ENCODE measurements around the gene MAB21L4.

MAB21L4 gene

GRCh38 chr2:240888130-240888889 lies 7.6 kb downstream of the MAB21L4 start:
- no peaks in the 10 kb centered on the region for H3K36me3 ChIP-seq (ENCODE audit: control insufficient read depth, insufficient read depth, low read length)
- H3K4me2 ChIP-seq (ENCODE audit: low read length), result no peak overlapping the region
- H3K27ac ChIP-seq, result no peak overlapping the region
- H3K9me3 ChIP-seq (ENCODE audit: control insufficient read depth, low read length), result no peaks in the 10 kb centered on the region
- H3K9ac ChIP-seq, result no peak overlapping the region
- H3K27me3 ChIP-seq (ENCODE audit: control insufficient read depth, insufficient read depth, low read length), result no peaks in the 10 kb centered on the region
- no peak overlapping the region for H3K4me3 ChIP-seq (ENCODE audit: low read depth, low read length)
- no peaks in the 10 kb centered on the region for H3K79me2 ChIP-seq
- no peak for TF ChIP-seq CTCF (IDR thresholded peaks at IDR 0.05)
- H3K4me1 ChIP-seq, result no peaks in the 10 kb centered on the region
- H2AFZ ChIP-seq, result no peak overlapping the region

GRCh38 chr2:240887631-240888030 lies 8.3 kb downstream of the MAB21L4 start:
- no peaks in the 10 kb centered on the region for H3K27me3 ChIP-seq (ENCODE audit: control insufficient read depth, insufficient read depth, low read length)
- no peak for TF ChIP-seq CTCF (IDR thresholded peaks at IDR 0.05)

GRCh38 chr2:240886678-240887609 lies 9.0 kb downstream of the MAB21L4 start:
- Histone ChIP-seq H3K27ac (no peak overlapping the region), H3K79me2 (no peaks in the 10 kb centered on the region), H3K27me3 (ENCODE audit: control insufficient read depth, insufficient read depth, low read length) (no peaks in the 10 kb centered on the region), H3K4me1 (no peaks in the 10 kb centered on the region), H3K9me3 (ENCODE audit: control insufficient read depth, low read length) (no peaks in the 10 kb centered on the region), H3K9ac (no peak overlapping the region), H3K4me2 (ENCODE audit: low read length) (no peak overlapping the region), H3K4me3 (ENCODE audit: low read depth, low read length) (no peak overlapping the region), H2AFZ (no peak overlapping the region), H3K36me3 (ENCODE audit: control insufficient read depth, insufficient read depth, low read length) (no peaks in the 10 kb centered on the region)
- no peak for TF ChIP-seq CTCF (IDR thresholded peaks at IDR 0.05)

More at GRCh38 chr2:240887631-240888030, 8.3 kb downstream of the MAB21L4 start:
- no peaks in the 10 kb centered on the region for H3K4me1 ChIP-seq
- no peaks in the 10 kb centered on the region for H3K9me3 ChIP-seq (ENCODE audit: control insufficient read depth, low read length)
- H3K27ac ChIP-seq, result no peak overlapping the region
- H3K79me2 ChIP-seq, result no peaks in the 10 kb centered on the region
- H3K9ac ChIP-seq, result no peak overlapping the region
- no peak overlapping the region for H2AFZ ChIP-seq
- no peaks in the 10 kb centered on the region for H3K36me3 ChIP-seq (ENCODE audit: control insufficient read depth, insufficient read depth, low read length)
- H3K4me3 ChIP-seq (ENCODE audit: low read depth, low read length), result no peak overlapping the region
- no peak overlapping the region for H3K4me2 ChIP-seq (ENCODE audit: low read length)

- no peak overlapping the region for H3K4me2 ChIP-seq (ENCODE audit: low read length)
- no peak overlapping the region for H2AFZ ChIP-seq
- no peaks in the 10 kb centered on the region for H3K4me1 ChIP-seq
- H3K9me3 ChIP-seq (ENCODE audit: control insufficient read depth, low read length), result no peaks in the 10 kb centered on the region
- no peaks in the 10 kb centered on the region for H3K79me2 ChIP-seq
- H3K36me3 ChIP-seq (ENCODE audit: control insufficient read depth, insufficient read depth, low read length), result no peaks in the 10 kb centered on the region
- H3K4me3 ChIP-seq (ENCODE audit: low read depth, low read length), result no peak overlapping the region
- TF ChIP-seq CTCF (IDR thresholded peaks at IDR 0.05), result no peak
- H3K27ac ChIP-seq, result no peak overlapping the region
- H3K9ac ChIP-seq, result no peak overlapping the region
- no peaks in the 10 kb centered on the region for H3K27me3 ChIP-seq (ENCODE audit: control insufficient read depth, insufficient read depth, low read length)
Observed at GRCh38 chr2:240886023-240886565, 9.9 kb downstream of the MAB21L4 start.
